Activated CD4-positive, alpha-beta T cell treated with anti-CD3 and anti-CD28 coated beads, Interleukin-10, Interleukin-2, amounts not matched to agents 100 ng/mL and 50 ng/mL, durations not matched to agents 16 hours and 8 hours (primary cell): ENCODE results near the gene ZBTB47.

Experiments
- DNase-seq: peaks from one replicate; pipeline ENCODE4 v3.0.0-alpha.2; 2020

ZBTB47 gene

GRCh38 chr3:42686832-42687650 is 33.5 kb downstream of the ZBTB47 start:
- DNase-seq, result no peak

DNA sequence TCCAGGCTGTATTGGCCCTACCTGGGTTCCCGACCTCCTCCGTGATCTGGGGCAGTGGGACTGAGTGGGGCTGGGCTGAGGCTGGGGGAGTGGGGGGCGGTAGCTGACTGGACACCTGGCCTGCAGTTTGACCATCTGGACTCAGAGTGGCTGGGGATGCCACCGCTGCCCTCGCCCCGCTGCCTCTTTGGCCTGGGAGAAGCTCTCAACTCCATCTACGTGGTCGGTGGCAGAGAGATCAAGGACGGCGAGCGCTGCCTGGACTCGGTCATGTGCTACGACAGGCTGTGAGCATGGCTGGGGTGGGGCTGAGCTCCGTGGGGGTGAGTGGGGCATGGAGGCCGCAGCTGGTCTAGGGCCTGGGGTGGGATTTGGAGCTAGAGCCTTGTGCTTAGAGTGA is 34.5 kb downstream of the ZBTB47 start:
- DNase-seq, result no peak

- DNase-seq, result no peak
Measured at GRCh38 chr3:42688487-42689420, 35.3 kb downstream of the ZBTB47 start.

DNA sequence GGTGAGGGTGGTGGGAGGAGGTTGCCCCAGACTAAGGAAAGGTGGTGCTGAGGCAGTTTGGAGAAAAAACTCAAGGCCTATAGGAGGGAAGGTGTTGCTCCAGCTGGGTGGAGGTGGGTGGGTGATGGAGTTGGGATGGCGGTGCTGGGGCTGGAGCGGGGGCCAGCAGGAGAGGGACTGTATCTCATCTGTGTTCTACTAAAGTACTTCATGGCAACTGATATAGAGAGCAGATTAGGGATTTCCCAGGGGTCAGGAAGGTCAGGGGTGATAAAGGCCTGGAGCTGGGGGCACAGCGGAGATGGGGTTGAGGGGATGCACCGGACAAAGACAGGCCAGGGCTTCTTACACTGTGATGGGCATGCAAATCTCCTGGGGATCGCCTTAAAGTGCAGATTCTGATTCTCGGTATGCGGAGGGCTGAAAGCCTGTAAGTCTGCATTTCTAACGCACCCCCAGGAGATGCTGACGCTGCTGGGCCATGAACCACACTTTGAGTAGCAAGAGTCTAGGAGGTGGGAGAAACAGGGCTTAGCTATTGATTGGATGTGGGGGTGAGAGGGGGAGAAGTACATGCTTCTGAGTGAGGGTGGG is 36.0 kb downstream of the ZBTB47 start:
- DNase-seq, result no peak

- DNase-seq, result no peak
Measured at GRCh38 chr3:42690191-42690590, 36.7 kb downstream of the ZBTB47 start.

DNA sequence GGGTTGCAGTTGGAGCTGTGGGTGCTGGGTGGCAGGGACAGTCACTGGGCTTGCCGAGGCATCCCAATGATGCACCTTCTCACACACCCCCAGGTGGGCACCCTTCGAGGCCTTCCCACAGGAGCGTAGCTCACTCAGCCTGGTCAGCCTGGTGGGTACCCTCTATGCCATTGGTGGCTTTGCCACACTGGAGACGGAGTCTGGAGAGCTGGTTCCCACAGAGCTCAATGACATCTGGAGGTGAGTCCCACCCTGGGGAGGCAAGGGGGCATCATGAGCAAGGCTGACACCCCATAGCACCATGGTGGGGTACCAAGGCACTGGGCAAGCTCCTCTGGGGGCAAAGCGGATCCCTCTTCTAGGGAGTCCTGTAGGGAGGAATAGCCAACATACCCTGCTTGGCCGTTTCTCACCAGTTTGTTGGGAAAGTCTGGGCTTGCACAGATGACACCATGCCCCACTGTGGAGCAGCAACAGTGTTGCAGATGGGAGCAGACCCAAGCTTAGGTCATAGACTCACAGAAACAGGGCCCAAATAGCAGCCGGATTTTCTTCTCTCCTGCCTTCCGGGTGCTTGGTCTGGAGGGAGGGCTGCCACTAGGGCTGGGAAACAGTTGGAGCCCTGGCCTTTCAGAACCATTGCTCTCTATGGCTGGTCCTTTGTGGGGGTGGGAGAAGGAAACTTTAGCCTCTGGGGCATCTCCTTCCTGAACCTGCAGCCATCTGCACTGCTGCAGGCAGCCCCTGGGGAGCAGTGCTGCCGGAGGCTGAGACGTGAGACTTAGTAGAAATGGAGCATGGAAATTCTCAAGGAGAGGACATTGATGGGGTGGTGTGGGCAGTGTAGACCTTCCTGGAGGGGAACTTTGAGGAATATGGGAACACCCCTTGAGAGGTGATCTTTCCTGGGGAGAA is 37.5 kb downstream of the ZBTB47 start:
- DNase-seq, result no peak

GRCh38 chr3:42691816-42692666 is 38.5 kb downstream of the ZBTB47 start:
- no peak for DNase-seq

DNA sequence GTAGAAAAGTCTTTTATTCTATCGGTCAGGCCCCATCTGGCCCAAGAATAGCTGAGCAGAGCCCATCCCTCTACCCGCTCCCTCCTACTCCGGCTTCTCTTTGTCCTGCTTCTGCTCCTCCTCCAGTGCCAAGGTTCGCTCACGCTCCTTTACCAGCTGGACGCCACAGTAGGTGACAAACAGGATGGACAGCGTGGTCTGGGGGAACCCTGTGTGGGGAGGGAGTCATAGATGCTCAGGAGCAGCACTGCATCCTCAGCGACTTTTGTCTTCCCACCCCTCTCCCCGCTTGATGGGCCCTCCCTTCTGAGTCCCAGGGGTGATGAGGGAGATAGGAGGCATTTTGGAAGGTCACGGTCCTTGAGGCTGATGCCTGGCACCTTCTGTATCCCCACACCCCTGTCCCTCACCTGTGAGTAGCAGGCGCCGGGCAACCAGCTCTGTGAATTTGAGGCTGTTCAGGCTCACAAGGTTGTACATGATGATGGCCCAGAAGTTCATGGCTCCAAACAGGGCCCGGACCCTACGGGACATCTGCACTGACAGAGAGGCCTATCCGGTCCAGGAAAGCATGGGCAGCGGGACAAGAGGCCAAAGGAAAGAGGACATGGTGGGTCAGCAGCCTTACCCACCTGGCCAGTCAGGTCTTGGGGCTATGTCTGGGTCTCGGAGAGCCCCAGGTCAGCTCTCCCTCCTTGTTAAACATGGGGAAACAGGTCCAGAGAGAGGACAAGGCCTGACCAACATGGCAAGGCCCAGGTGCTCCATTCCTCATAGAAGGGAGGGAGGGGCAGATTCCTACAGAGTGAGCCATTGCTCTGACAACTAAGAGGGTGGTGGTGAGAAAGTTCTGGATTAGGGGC is 39.4 kb downstream of the ZBTB47 start:
- no peak for DNase-seq

DNA sequence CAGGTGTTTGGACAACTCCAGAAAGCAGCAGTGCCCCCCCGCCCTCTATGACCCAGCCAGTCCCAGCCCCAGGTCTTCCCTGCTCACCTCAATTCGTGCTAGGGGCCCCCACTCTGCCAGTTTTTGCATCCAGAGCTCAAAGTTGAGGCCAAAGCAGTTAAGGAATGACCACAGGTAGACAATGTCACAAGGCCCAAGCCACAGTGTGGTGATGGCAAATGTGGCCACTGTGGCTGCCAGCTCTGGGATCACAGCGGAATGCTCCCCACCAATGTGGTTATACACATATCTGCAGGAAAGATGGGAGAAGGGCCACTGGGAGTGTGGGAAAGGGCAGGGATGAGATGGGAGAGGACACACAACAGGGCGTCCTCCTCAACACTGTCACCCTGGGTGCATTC is 40.0 kb downstream of the ZBTB47 start:
- no peak for DNase-seq

DNA sequence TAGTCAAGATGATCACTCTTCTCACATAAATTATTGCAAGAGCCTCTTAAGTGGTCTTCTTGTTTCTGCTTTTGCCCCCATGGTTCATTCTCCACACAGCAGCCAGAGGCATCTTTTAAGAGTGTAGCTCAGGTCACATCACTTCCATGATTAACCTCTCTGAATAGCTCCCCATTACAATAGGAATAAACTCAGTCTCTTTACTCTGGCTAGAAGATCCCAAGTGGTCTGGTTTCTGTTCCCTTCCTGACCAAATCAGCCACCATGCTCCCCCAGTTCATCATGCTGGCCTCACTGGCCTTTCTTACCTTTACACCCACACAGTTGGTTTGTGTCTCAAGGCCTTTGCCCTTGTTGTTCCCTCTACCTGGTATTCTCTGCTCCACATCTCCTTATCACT is 40.9 kb downstream of the ZBTB47 start:
- DNase-seq, result no peak

DNA sequence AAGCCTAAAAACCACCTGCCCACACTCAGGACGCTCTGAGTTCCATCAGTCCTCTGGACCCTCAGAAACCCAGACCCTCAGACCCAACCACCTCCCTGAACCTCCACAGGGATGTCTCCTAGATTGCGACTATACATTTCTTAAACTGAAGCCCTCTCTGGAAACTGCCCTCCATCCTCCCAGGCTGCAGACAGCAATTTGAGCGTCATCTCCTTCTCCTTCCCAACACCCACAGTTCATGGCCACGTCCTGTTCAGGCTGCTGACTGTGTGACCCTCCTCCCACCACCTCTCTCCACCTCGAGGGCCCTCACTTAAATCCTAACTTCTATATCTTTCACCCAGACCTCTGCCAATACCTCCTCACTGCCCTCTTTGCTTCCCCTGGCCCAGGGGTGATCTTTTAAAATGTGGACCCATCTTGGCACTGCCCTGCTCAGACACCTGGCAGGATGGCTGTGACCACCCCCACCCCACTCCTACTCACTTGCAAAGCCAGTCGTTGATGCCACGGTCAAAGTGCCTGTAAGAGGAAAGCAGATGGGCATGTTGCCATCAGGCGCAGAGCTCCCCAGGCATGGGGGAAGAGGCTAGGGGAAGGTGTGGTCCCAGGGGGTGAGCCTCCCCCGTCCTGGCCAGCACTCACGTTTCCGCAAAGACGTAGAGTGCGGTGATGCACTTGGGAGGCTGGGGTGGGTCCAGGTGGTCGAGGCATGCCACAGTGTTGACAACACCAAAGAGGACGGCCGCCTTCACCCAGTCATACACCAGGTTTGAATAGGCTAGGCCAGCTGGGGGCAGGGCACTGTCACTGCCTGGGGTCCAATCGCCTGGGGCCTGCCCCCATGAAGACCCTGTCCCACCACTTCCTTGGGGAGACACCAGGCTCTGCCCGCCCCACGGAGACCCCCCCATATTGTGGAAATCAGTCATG is 43.1 kb downstream of the ZBTB47 start:
- no peak for DNase-seq

- no peak for DNase-seq
Measured at GRCh38 chr3:42697289-42698051, 44.0 kb downstream of the ZBTB47 start.

GRCh38 chr3:42698216-42698910 is 44.9 kb downstream of the ZBTB47 start:
- no peak for DNase-seq

- peak; percentile 29 for DNase-seq
Measured at GRCh38 chr3:42698911-42699230, 45.4 kb downstream of the ZBTB47 start.

DNA sequence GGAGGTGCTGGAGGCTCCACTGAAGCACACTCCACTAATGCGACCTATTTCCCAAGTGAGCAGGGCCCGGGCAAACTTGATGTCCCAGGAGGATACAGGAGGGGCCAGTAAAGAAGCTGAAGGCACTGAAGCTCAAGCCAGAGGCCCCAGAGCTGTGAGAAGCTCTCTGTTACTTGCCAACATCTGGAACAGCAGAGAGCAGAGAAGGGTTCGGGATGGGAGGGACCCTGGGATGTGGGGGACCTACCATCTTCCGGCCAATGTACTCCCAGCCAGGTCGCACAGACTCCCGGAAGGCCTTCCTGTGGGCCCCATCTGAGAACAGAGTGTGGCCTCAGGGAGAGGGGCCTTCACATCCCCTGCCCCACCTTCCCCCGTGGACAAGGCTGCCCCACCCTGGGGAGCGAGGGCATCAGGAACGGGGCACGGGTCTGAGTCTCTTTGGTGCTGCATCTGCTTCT is 46.0 kb downstream of the ZBTB47 start:
- no peak for DNase-seq

- DNase-seq, result no peak
Measured at GRCh38 chr3:42700366-42701288, 47.1 kb downstream of the ZBTB47 start.
